Non-pigmented ciliary epithelial cell (primary cell): ENCODE data around the gene UBAP1L.
A peak's percentile ranks its signal among the peaks of the same experiment; 100 is the strongest.
"Not testable (repeated sequence)": the region's sequence is repeated elsewhere in the genome, so short reads cannot be mapped to it uniquely, and the experiment has no call there.

Source experiments
- DNase-seq: peaks from one replicate; pipeline ENCODE4 v3.0.0-alpha.2; 2010; ENCODE audit warnings: low read depth

UBAP1L gene

GRCh38 chr15:65115086-65115485, at the start of gene UBAP1L:
Gene UBAP1L (minus strand): TSS chr15:65115200. CDS start chr15:65106215, 8,985 bp downstream.
- no peak for DNase-seq

DNA sequence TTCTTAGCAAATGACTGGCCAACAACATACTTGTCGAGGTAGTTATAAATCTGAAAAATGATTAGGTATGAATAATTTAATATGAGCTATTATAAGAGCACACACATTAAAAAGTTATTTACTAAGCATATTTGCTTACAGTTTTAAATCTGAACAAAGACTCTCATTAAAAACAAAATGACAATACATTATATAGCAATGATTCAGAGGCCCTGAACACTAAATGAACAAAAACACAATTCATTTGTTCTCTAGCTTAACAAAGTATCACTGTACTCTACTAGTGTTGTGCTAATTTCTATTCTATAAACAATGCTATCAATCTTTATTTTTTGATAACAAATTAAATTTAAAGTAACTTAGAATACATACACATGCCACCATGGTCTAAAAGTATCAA, 49.1 kb upstream of the UBAP1L start:
- no peak for DNase-seq

- DNase-seq, result no peak
These were observed 48.0 kb upstream of the UBAP1L start for GRCh38 chr15:65163041-65163440.

DNA sequence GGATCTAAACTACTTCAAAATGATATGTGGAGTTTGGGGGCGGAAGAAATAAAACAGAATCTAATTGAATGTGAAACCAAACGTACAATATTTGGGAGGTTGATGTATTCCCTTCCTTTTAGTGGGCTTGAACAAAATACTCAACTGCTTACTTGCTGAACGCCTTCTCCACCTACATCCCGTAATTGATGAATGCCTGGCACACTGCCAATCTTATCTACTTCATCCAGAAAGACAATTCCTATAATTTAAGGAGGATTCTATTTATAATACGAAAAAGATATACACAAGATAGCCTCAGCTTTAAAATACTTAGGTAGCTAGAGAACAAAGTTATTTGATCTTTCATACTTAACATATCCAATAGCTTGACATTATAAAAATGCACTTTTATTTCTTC, 41.7 kb upstream of the UBAP1L start:
- DNase-seq, result no peak

- DNase-seq, result no peak
These were observed 39.7 kb upstream of the UBAP1L start for GRCh38 chr15:65154720-65155119.

DNA sequence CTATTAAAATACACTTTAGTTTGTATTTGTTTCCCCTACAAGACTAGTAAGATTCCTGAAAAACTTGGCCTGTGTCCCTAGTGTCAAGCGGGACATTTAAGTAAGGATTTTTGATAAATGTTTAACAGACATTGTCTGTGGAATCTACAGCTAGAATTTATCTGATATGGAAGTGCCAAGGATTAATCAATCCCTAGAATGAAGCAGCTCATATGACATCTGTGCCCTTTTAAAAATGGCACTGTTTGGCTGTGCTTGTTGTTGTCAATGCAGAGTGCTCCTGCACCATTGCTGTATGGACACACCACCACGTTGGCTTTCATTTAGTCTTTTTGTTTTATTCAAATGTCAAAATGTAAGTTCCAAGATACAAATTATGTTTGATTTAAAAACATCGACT, 32.9 kb upstream of the UBAP1L start:
- no peak for DNase-seq

GRCh38 chr15:65146438-65146837, 31.4 kb upstream of the UBAP1L start:
- DNase-seq, result no peak

- DNase-seq, result not testable (repeated sequence)
These were observed 23.6 kb upstream of the UBAP1L start for GRCh38 chr15:65138631-65139030.

DNA sequence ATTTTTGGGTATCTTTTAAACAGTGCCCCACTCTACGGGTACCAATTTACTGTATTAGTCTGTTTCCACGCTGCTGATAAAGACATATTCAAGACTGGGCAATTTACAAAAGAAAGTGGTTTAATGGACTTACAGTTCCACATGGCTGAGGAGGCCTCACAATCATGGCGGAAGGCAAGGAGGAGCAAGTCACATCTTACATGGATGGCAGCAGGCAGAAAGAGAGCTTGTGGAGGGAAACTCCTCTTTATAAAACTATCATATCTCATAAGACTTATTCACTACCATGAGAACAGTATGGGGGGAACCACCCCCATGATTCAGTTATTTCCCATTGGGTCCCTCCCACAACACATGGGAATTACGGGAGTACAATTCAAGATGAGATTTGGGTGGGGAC, 22.9 kb upstream of the UBAP1L start:
- DNase-seq, result not testable (repeated sequence)

DNA sequence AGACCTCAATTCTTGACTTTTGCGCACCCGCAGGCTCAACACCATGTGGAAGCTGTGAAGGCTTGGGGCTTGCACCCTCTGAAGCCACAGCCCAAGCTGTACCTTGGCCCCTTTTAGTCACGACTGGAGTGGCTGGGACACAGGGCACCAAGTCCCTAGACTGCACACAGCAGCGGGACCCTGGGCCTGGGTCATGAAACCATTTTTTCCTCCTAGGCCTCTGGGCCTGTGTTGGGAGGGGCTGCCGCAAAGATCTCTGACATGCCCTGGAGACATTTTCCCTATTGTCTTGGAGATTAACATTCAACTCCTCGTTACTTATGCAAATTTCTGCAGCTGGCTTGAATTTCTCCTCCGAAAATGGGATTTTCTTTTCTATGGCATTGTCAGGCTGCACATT, 22.1 kb upstream of the UBAP1L start:
- DNase-seq, result not testable (repeated sequence)

DNA sequence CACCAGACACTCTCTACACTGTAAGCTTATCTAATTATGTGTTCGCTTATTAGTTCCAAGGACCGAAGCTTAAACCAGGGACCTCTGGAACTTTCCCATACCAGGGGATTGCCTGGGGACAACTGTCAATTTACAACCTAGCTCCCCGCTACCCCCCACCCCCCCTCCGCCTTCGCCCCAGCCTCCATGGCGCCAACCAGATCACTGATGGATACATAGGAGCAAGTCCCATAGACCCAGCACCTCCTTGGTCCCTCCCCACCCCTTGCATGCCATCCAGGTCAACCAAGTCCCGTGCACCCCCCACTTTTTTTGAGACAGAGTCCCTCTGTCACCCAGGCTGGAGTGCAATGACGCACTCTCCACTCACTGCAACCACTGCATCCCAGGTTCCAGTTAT, 19.5 kb upstream of the UBAP1L start:
- no peak for DNase-seq

DNA sequence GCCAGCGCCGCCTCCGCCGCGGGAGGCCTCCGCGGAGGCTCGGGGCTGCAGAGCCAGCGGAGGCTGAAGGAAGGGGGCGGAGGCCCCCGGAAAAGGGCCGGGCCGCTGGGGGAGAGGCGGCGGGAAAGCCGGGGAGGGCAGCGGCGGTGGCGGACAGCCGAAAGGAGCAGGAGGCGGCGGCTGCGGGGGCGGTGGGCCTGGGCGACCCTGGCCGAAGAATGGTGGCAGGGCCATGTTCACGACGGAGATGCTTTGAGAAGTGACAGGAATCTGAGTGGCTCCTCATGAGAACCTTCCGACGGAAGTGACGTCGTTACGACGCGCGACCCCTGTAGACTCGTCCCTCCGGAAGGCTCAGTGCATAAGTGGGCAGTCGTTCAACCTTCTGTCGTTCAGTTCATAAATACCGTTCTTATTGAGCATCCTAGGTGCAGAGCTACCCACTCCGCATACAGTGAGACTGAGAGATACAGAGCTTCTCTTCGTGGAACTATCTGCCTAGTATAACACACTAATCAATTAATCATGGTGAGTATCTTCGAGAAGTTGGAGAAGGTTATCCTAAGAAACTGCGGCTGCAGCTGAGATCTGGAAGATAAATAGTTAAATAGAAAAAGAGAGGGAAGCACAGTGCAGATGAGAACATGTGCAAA, 18.7 kb upstream of the UBAP1L start, which contains the start of gene PDCD7:
TSS of gene PDCD7 (minus strand) at position 261 of the 653 bp plus-strand sequence. CDS start at position 234, 27 bp downstream.
- DNase-seq, result peak; percentile 66

DNA sequence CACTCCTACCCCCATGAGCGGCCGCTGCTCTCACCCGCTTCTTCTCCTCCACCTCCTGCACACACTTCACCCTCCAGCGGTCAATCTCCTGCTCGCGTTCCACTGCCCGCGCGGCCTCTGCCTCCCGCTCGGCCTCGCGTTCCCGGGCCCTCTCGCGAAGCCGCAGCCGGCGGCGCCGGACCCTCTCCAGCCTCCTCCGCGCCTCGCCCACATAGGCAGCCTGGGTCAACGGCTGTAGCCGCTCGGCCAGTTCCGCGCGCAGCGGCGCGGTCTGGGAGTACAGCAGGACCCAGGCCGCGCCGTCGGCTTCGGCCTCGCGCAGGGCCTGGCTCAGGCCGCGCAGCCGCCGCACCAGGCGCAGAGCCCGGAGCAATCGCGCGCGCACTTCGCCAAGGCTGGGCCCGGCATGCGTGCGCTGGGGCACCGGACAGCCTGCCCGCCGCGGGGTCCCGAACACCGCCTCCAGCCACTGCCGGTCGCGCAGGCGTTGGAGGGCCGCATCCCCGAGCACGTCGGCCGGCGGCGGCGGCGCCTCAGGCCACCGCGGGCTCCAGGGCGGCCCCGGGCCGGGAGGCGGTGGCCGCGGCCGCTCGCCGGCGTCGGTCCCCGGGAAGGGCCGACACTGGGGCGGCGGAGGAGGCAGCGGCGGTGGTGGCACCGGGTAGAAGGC, 18.0 kb upstream of the UBAP1L start:
- no peak for DNase-seq

DNA sequence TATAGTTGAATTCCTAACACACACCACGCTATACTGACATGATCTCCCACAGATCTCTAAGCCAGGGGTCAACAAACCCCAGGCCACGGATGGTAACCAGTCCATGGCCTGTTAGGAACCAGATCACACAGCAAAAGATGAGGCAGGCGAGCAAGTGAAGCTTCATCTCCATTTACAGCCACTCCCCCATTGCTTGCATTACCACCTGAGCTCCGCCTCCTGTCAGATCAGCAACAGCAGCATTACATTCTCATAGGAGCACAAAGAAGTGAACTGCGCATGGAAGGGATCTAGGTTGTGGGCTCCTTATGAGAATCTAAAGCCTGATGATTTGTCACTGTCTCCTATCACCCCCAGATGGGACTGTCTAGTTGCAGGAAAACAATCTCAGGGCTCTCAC, 15.9 kb upstream of the UBAP1L start:
- DNase-seq, result no peak

DNA sequence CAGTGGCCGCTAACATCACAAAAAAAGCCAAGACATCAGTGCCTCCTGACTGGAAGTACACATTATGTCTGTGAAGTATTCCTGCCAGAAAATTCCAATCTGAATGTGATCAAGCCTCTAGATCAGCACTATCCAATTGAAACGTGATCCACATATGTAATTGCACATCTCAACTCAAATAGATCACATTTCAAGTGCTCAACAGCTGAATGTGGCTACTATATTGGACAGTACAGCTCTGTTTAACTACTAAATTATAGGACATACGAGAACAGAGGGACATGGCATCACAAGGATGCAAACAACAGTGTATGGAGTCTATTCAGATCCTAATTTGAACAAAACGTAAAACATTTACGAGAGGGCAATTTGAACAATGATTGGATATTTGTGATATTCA, 542 bp upstream of the UBAP1L start:
- DNase-seq, result no peak

GRCh38 chr15:65110676-65111292, 4.2 kb downstream of the UBAP1L start:
- DNase-seq, result peak; percentile 55

DNA sequence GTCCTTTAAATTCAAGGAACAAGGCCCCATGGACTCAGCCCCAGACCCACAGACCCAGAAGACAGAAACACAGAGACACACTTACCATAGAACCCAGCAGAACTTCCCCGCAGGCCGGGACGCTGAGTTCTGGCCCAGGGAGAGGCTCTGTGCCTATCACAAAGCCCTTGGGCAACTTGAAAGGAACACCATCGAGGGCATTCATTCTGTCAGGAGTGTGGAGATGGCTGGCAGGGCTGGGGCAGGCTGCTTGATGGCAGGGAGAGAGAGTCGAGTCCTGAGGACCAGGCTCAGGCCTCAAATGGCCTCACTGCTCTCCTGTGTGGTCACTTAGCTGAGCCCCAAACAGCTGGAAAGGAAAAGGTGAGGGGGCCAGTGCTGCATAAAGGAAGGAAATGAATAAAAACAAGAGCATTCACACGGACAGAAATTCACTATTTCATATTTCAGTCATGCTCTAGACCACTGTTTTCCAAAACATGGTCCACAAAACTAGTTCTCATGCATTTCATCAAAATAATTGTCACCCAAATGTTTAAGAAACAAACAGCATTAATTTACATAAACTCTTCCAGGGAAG, 8.9 kb downstream of the UBAP1L start:
- no peak for DNase-seq

GRCh38 chr15:65105038-65105437, 10.0 kb downstream of the UBAP1L start:
- no peak for DNase-seq

DNA sequence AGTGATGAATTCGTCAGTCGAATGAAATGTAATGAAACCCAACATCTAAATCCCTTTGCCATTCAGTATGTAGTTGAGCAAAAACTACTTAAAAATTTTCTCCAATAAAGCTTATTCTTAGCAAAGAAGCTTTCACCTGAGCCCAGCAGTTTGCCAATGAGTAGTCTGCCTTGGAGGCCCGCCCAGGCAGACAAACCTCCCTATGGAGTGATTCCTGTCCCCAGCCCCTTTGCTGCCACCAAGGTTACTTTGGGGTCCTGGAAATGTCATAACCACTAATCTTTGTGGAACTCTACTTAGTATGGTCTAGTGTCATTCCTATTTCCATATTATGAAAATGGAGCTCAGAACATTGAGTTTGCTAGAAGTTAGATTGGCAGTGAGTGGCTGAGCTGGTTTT, 12.1 kb downstream of the UBAP1L start:
- DNase-seq, result no peak

GRCh38 chr15:65101891-65102708, 12.9 kb downstream of the UBAP1L start:
- no peak for DNase-seq

DNA sequence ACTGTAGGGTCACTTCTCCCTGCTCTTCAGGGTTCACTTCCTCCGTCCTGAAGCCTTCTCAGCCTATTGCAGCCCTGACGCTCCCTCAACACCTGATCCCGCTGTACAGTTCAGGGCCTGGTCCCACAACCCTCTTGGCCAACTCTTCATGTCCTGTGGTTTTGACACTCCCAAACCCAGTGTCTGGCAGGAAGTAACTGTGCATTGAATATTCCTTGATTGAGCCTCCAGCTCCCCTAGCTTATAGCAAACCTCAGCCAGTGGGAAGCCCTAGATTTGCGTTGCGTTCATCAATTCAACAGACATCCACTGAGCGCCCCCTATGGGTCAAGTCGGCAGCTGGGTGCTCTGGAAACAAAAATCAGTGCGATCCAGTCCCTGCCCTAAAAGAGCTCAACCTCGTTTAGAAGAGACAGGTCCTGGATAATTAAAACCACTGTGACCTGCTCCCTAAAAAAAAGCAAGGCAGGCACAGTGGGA, 13.5 kb downstream of the UBAP1L start:
- no peak for DNase-seq

DNA sequence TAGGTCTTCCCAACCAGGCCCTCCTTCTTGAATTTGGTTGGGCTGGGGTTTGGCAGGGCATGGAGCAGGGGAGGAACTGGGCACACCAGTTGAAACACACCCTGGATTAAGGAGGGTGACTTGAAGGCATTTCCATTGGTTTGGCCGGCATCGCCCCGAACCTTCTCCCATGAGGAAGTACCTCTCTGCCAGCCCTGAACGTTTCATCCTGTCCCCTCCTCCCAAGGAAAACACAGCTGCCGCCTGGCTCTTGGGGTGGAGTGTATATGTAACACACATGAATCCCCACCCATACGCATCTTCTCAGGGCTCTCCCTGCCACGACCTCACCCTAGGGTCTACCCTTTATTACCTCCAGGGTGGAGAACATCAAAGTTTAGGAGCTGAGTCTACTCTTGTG, 14.6 kb downstream of the UBAP1L start:
- DNase-seq, result no peak
